Suprapubic skin (tissue), 4 donors: ENCODE data around the gene GNAT3.

ENCODE experiments used
- CTCF ChIP-seq, 2 donors: fragments of 200-600 bp in 1 of 2; fragments of 450-650 bp in 1 of 2; sonication (generic) in 1 of 2; IDR thresholded peaks; one replicate each; pipeline ENCODE4 v1.5.1; 2016 to 2019; ENCODE audit warnings: antibody characterized with exemption in 2 of 2, mild to moderate bottlenecking in 1 of 2, moderate library complexity in 1 of 2
- EP300 ChIP-seq: sonication (generic); formaldehyde crosslinking; IDR thresholded peaks from one replicate; pipeline ENCODE4 v1.6.1; 2017; ENCODE audit warnings: antibody characterized with exemption
- POLR2A ChIP-seq, 2 donors: fragments of 450-650 bp; IDR thresholded peaks; one replicate each; pipeline ENCODE4 v1.6.1; 2017; ENCODE audit warnings: antibody characterized with exemption in 2 of 2, mild to moderate bottlenecking in 2 of 2, moderate library complexity in 2 of 2
- POLR2AphosphoS5 ChIP-seq, 3 donors: sonication (generic); formaldehyde crosslinking; IDR thresholded peaks; one replicate each; pipeline ENCODE4 v1.6.1; 2017; ENCODE audit warnings: antibody characterized with exemption in 3 of 3

GRCh38 chr7:80415522-80415921 is 96.3 kb downstream of the GNAT3 start:
- TF ChIP-seq POLR2A (IDR thresholded peaks at IDR 0.05): no peak
- TF ChIP-seq CTCF (IDR thresholded peaks at IDR 0.05): no peak
- no peak for TF ChIP-seq POLR2AphosphoS5 (IDR thresholded peaks at IDR 0.05)
- TF ChIP-seq EP300: no peak
